Endodermal cell (in vitro differentiated cells): ENCODE data around the gene WDR4. TPM values are rescaled to one million over a fixed set of nuclear protein-coding genes. Genes with fewer than 3 reads are reported as not detected.

Experiments used
- DNase-seq: peaks from one replicate; pipeline ENCODE4 v3.0.0-alpha.2; 2017
- H3K27ac ChIP-seq: 2 replicates; pipeline ENCODE4 v1.5.1; 2013; ENCODE audit warnings: mild to moderate bottlenecking, low read depth, low read length, moderate library complexity
- H3K27me3 ChIP-seq: 2 replicates; pipeline ENCODE4 v1.6.1; 2013; ENCODE audit warnings: mild to moderate bottlenecking, low read length, moderate library complexity; ENCODE audit not compliant: insufficient read depth, control insufficient read depth, poor library complexity, severe bottlenecking
- H3K36me3 ChIP-seq: 2 replicates; pipeline ENCODE4 v1.7.0; 2013; ENCODE audit warnings: mild to moderate bottlenecking, low read length, moderate library complexity; ENCODE audit not compliant: control insufficient read depth, insufficient read depth
- H3K4me1 ChIP-seq: one replicate; pipeline ENCODE4 v1.7.0; 2013; ENCODE audit warnings: low read length; ENCODE audit not compliant: control insufficient read depth, insufficient read depth
- H3K4me3 ChIP-seq: 2 replicates; pipeline ENCODE4 v1.5.1; 2013; ENCODE audit warnings: mild to moderate bottlenecking, low read length, moderate library complexity
- H3K9ac ChIP-seq: 2 replicates; pipeline ENCODE4 v1.6.1; 2013; ENCODE audit warnings: mild to moderate bottlenecking, low read length, moderate library complexity; ENCODE audit not compliant: poor library complexity, severe bottlenecking; ENCODE audit errors: extremely low read depth
- H3K9me3 ChIP-seq: 2 replicates; pipeline ENCODE4 v1.6.1; 2013; ENCODE audit warnings: mild to moderate bottlenecking, low read length, moderate library complexity; ENCODE audit not compliant: control insufficient read depth
- H3K27ac Mint-ChIP-seq: 2 replicates; pipeline ENCODE4 v1.8.0; 2020; ENCODE audit warnings: mixed read lengths
- H3K27me3 Mint-ChIP-seq: 2 replicates; pipeline ENCODE4 v1.8.0; 2021; ENCODE audit warnings: mild to moderate bottlenecking, mixed read lengths; ENCODE audit not compliant: insufficient read depth
- H3K36me3 Mint-ChIP-seq: 2 replicates; pipeline ENCODE4 v1.8.0; 2020; ENCODE audit warnings: low read depth, mixed read lengths
- H3K4me1 Mint-ChIP-seq: 2 replicates; pipeline ENCODE4 v1.8.0; 2020; ENCODE audit warnings: mixed read lengths
- H3K4me3 Mint-ChIP-seq: 2 replicates; pipeline ENCODE4 v1.8.0; 2020; ENCODE audit warnings: mild to moderate bottlenecking, moderate library complexity, mixed read lengths
- H3K9me3 Mint-ChIP-seq: 2 replicates; pipeline ENCODE4 v1.8.0; 2020; ENCODE audit warnings: mild to moderate bottlenecking, mixed read lengths
- CTCF ChIP-seq: fragments of 200-600 bp; sonication (generic); conservative IDR thresholded peaks from 2 replicates; pipeline ENCODE4 v1.5.0; 2021; ENCODE audit warnings: antibody characterized with exemption, mild to moderate bottlenecking
- WGBS, 2 experiments: methylation state at CpG; one replicate each; pipeline versions ENCODE4 v1.1.5 to v1.1.7; 2013; ENCODE audit warnings: missing lambda C conversion rate in 2 of 2, mixed read lengths in 1 of 2; ENCODE audit not compliant: insufficient coverage in 1 of 2, insufficient read length in 1 of 2; 5-methylcytosine and 5-hydroxymethylcytosine counted together
- total RNA-seq, 2 donors: library from RNA; stranded (reverse); fragmentation: NEBNext Ultra II Directional in 1 of 2; extraction: Animal tissue kit (Norgen Biotek cat#: 25700) in 1 of 2; gene quantifications; 2 replicates in 1 of 2; 3 replicates in 1 of 2; pipeline ENCODE4 v1.2.1, GENCODE V29; 2021

The WDR4 gene
- total RNA-seq, 2 donors from 2014 or later: 26.7 to 33.5 TPM

- H3K4me1 Mint-ChIP-seq: no peaks in the 10 kb centered on the region
- TF ChIP-seq CTCF: no peak
- DNase-seq: no peak
- no peaks in the 10 kb centered on the region for H3K9me3 Mint-ChIP-seq
- 96 to 97% methylated on average over 12 to 20 of the region's 20 CpGs for WGBS, 2 experiments
- no peaks in the 10 kb centered on the region for H3K9me3 ChIP-seq
- H3K9ac ChIP-seq: no peak overlapping the region
- H3K4me3 ChIP-seq: no peak overlapping the region
- H3K4me3 Mint-ChIP-seq: no peak overlapping the region
- H3K36me3 Mint-ChIP-seq: peaks cover 86% of the 10 kb centered on the region
- no peaks in the 10 kb centered on the region for H3K4me1 ChIP-seq
- H3K27me3 ChIP-seq: no peaks in the 10 kb centered on the region
- H3K27me3 Mint-ChIP-seq: no peaks in the 10 kb centered on the region
- no peak overlapping the region for H3K27ac ChIP-seq
- H3K27ac Mint-ChIP-seq: no peak overlapping the region
- H3K36me3 ChIP-seq: peaks cover 93% of the 10 kb centered on the region
Measured at GRCh38 chr21:42853621-42854020, 25.7 kb downstream of the WDR4 start.

- no peak for TF ChIP-seq CTCF
- Histone ChIP-seq H3K27ac (no peak overlapping the region), H3K36me3 (peaks cover 87% of the 10 kb centered on the region), H3K27me3 (no peaks in the 10 kb centered on the region), H3K9me3 (no peaks in the 10 kb centered on the region), H3K4me3 (no peak overlapping the region), H3K9ac (no peak overlapping the region), H3K4me1 (no peaks in the 10 kb centered on the region)
- no peaks in the 10 kb centered on the region for H3K4me1 Mint-ChIP-seq
- H3K36me3 Mint-ChIP-seq: peaks cover 85% of the 10 kb centered on the region
- no peak for DNase-seq
- no peaks in the 10 kb centered on the region for H3K9me3 Mint-ChIP-seq
- 95 to 98% methylated on average over 12 to 20 of the region's 20 CpGs for WGBS, 2 experiments
- H3K27me3 Mint-ChIP-seq: no peaks in the 10 kb centered on the region
- H3K27ac Mint-ChIP-seq: no peak overlapping the region
- H3K4me3 Mint-ChIP-seq: no peak overlapping the region
Measured at GRCh38 chr21:42852925-42853570, 26.3 kb downstream of the WDR4 start.

- H3K9me3 Mint-ChIP-seq: no peaks in the 10 kb centered on the region
- no peak overlapping the region for H3K27ac ChIP-seq
- no peaks in the 10 kb centered on the region for H3K4me1 Mint-ChIP-seq
- no peak overlapping the region for H3K9ac ChIP-seq
- no peak overlapping the region for H3K27ac Mint-ChIP-seq
- WGBS, 2 experiments: 93 to 99% methylated on average over 11 to 19 of the region's 19 CpGs
- no peaks in the 10 kb centered on the region for H3K27me3 ChIP-seq
- no peaks in the 10 kb centered on the region for H3K27me3 Mint-ChIP-seq
- H3K4me3 Mint-ChIP-seq: no peak overlapping the region
- H3K36me3 ChIP-seq: peaks cover 88% of the 10 kb centered on the region
- no peak for DNase-seq
- TF ChIP-seq CTCF: no peak
- H3K36me3 Mint-ChIP-seq: peaks cover 84% of the 10 kb centered on the region
- no peaks in the 10 kb centered on the region for H3K9me3 ChIP-seq
- no peak overlapping the region for H3K4me3 ChIP-seq
- no peaks in the 10 kb centered on the region for H3K4me1 ChIP-seq
Measured at GRCh38 chr21:42851812-42852665, 27.3 kb downstream of the WDR4 start.
